Esophagus squamous epithelium (tissue), 4 donors: ENCODE measurements around the gene FBXO38.

Source experiments
- CTCF ChIP-seq, 6 experiments: fragments of 450-650 bp in 4 of 6; fragments of 200-600 bp in 2 of 6; sonication (generic) in 2 of 6; IDR thresholded peaks; one replicate each; pipeline ENCODE4 v1.5.1; 2016 to 2019; ENCODE audit warnings: antibody characterized with exemption in 6 of 6, mild to moderate bottlenecking in 4 of 6, moderate library complexity in 4 of 6
- POLR2A ChIP-seq, 4 donors: fragments of 450-650 bp; IDR thresholded peaks; one replicate each; pipeline ENCODE4 v1.6.1; 2017; ENCODE audit warnings: antibody characterized with exemption in 4 of 4, mild to moderate bottlenecking in 4 of 4, moderate library complexity in 3 of 4

- no peak for TF ChIP-seq CTCF (IDR thresholded peaks at IDR 0.05)
- TF ChIP-seq POLR2A (IDR thresholded peaks at IDR 0.05) = no peak
These were observed 46.9 kb upstream of the FBXO38 start for GRCh38 chr5:148336704-148337435.
